Hematopoietic multipotent progenitor cell treated with erythropoietin and hydrocortisone succinate and interleukin-3 and kit ligand, for 6 days (in vitro differentiated cells): Measurements from ENCODE around the gene SNTG2.

Experiments
- DNase-seq: peaks from one replicate; pipeline ENCODE4 v3.0.0-alpha.2; 2015

SNTG2 gene

GRCh38 chr2:1249897-1250687 lies 299.4 kb downstream of the SNTG2 start:
- DNase-seq: no peak

- DNase-seq: no peak
Measured at GRCh38 chr2:1251520-1251919, 300.9 kb downstream of the SNTG2 start.

GRCh38 chr2:1253629-1254028 lies 303.0 kb downstream of the SNTG2 start:
- no peak for DNase-seq

- DNase-seq: no peak
Measured at GRCh38 chr2:1254662-1255343, 304.2 kb downstream of the SNTG2 start.

GRCh38 chr2:1256632-1257324 lies 306.1 kb downstream of the SNTG2 start:
- DNase-seq: no peak

GRCh38 chr2:1257334-1257733 lies 306.7 kb downstream of the SNTG2 start:
- no peak for DNase-seq

- DNase-seq: no peak
Measured at GRCh38 chr2:1259746-1260145, 309.1 kb downstream of the SNTG2 start.

GRCh38 chr2:1262609-1263008 lies 312.0 kb downstream of the SNTG2 start:
- DNase-seq: no peak

GRCh38 chr2:1265454-1265853 lies 314.8 kb downstream of the SNTG2 start:
- no peak for DNase-seq

GRCh38 chr2:1266351-1266750 lies 315.7 kb downstream of the SNTG2 start:
- no peak for DNase-seq

- no peak for DNase-seq
Measured at GRCh38 chr2:1268034-1268433, 317.4 kb downstream of the SNTG2 start.

- no peak for DNase-seq
Measured at GRCh38 chr2:1269812-1270211, 319.2 kb downstream of the SNTG2 start.

- no peak for DNase-seq
Measured at GRCh38 chr2:1272835-1273234, 322.2 kb downstream of the SNTG2 start.

GRCh38 chr2:1277634-1278033 lies 327.0 kb downstream of the SNTG2 start:
- DNase-seq: no peak

- DNase-seq: no peak
Measured at GRCh38 chr2:1278125-1278524, 327.5 kb downstream of the SNTG2 start.

- DNase-seq: no peak
Measured at GRCh38 chr2:1278861-1279260, 328.2 kb downstream of the SNTG2 start.

GRCh38 chr2:1282552-1282951 lies 331.9 kb downstream of the SNTG2 start:
- DNase-seq: no peak

- no peak for DNase-seq
Measured at GRCh38 chr2:1283020-1283801, 332.6 kb downstream of the SNTG2 start.

GRCh38 chr2:1283871-1284270 lies 333.2 kb downstream of the SNTG2 start:
- DNase-seq: no peak

GRCh38 chr2:1286929-1287328 lies 336.3 kb downstream of the SNTG2 start:
- DNase-seq: no peak

GRCh38 chr2:1287427-1287826 lies 336.8 kb downstream of the SNTG2 start:
- DNase-seq: no peak

- no peak for DNase-seq
Measured at GRCh38 chr2:1294900-1295299, 344.3 kb downstream of the SNTG2 start.

- DNase-seq: no peak
Measured at GRCh38 chr2:1295740-1296139, 345.1 kb downstream of the SNTG2 start.
